IMR-90 (cell line): ENCODE data around the gene CC2D1A. TPM values are rescaled to one million over a fixed set of nuclear protein-coding genes. Genes with fewer than 3 reads are reported as not detected.

Experiments
- ATAC-seq: fragments of 200-7000 bp; cut with Tn5 transposase; 2 replicates; pipeline ENCODE4 v1.9.1; 2020; ENCODE audit warnings: low read depth, mild to moderate bottlenecking, moderate library complexity
- BruUV-seq: library from RNA; stranded (reverse); fragments of 400-500 nt; replicated peaks from 2 replicates; lab custom pipeline; 2021; lab: Mats Ljungman, UMichigan
- CTCF ChIA-PET: fragments of 300-600 bp; formaldehyde crosslinking; extraction: SDS; loops from one replicate; lab custom pipeline; 2021; ENCODE audit warnings: antibody characterized with exemption; lab: Yijun Ruan, JAX
- POLR2A ChIA-PET: fragments of 300-600 bp; sonication (Branson Sonifier 250); formaldehyde crosslinking; loops from one replicate; lab custom pipeline; 2022; ENCODE audit warnings: antibody characterized with exemption; ENCODE audit not compliant: unreplicated experiment; lab: Charles Lee
- DNase-seq: peaks from one replicate; pipeline ENCODE4 v3.0.0; 2013
- H2AFZ ChIP-seq: replicated peaks from 2 replicates; pipeline ENCODE3; 2013; ENCODE audit warnings: low read length, mild to moderate bottlenecking; ENCODE audit not compliant: poor library complexity
- H2AK5ac ChIP-seq: 2 replicates; pipeline ENCODE4 v1.6.1; 2013; ENCODE audit warnings: low read depth, low read length, inconsistent platforms
- H2AK9ac ChIP-seq: replicated peaks from 2 replicates; pipeline ENCODE3; 2013; ENCODE audit warnings: mild to moderate bottlenecking, low read depth, low read length, moderate library complexity; ENCODE audit not compliant: poor library complexity
- H2BK120ac ChIP-seq: 2 replicates; pipeline ENCODE4 v1.6.1; 2013; ENCODE audit warnings: low read depth, low read length, inconsistent platforms
- H2BK15ac ChIP-seq: 3 replicates; pipeline ENCODE4 v1.6.1; 2013; ENCODE audit warnings: low read depth, low read length, inconsistent platforms
- H2BK20ac ChIP-seq: 2 replicates; pipeline ENCODE4 v1.6.1; 2013; ENCODE audit warnings: low read depth, mild to moderate bottlenecking, inconsistent platforms, low read length, moderate library complexity
- H2BK5ac ChIP-seq: 2 replicates; pipeline ENCODE4 v1.6.1; 2013; ENCODE audit warnings: mild to moderate bottlenecking, low read depth, low read length, inconsistent platforms; ENCODE audit not compliant: poor library complexity, severe bottlenecking
- H3K14ac ChIP-seq: replicated peaks from 2 replicates; pipeline ENCODE4 v1.6.1; 2013; ENCODE audit warnings: low read depth, low read length, inconsistent platforms
- H3K18ac ChIP-seq: 2 replicates; pipeline ENCODE4 v1.6.1; 2013; ENCODE audit warnings: low read depth, low read length, control low read depth
- H3K23ac ChIP-seq: 2 replicates; pipeline ENCODE4 v1.6.1; 2013; ENCODE audit warnings: low read depth, low read length, inconsistent platforms
- H3K27ac ChIP-seq: 2 replicates; pipeline ENCODE4 v1.5.1; 2013; ENCODE audit warnings: mild to moderate bottlenecking, control low read depth, low read length; ENCODE audit not compliant: insufficient read depth
- H3K27me3 ChIP-seq: 2 replicates; pipeline ENCODE4 v1.6.1; 2013; ENCODE audit warnings: low read length; ENCODE audit not compliant: control insufficient read depth, insufficient read depth
- H3K36me3 ChIP-seq: 2 replicates; pipeline ENCODE4 v1.6.1; 2013; ENCODE audit warnings: low read length, mixed read lengths; ENCODE audit not compliant: control insufficient read depth, insufficient read depth
- H3K4ac ChIP-seq: 2 replicates; pipeline ENCODE4 v1.6.1; 2013; ENCODE audit warnings: low read depth, low read length, inconsistent platforms
- H3K4me1 ChIP-seq: 2 replicates; pipeline ENCODE4 v1.6.1; 2013; ENCODE audit warnings: low read length, mixed read lengths; ENCODE audit not compliant: control insufficient read depth, insufficient read depth
- H3K4me2 ChIP-seq: 2 replicates; pipeline ENCODE4 v1.6.1; 2013; ENCODE audit warnings: low read depth, mild to moderate bottlenecking, control low read depth, low read length, moderate library complexity
- H3K4me3 ChIP-seq: 2 replicates; pipeline ENCODE4 v1.5.1; 2013; ENCODE audit warnings: low read depth, mild to moderate bottlenecking, control low read depth, low read length, moderate library complexity; ENCODE audit not compliant: insufficient read depth
- H3K56ac ChIP-seq: 2 replicates; pipeline ENCODE4 v1.6.1; 2013; ENCODE audit warnings: low read length, inconsistent platforms; ENCODE audit not compliant: insufficient read depth; ENCODE audit errors: extremely low read depth
- H3K79me1 ChIP-seq, 2 experiments: 2 replicates each; pipeline ENCODE4 v1.6.1; 2013; ENCODE audit warnings: low read length in 2 of 2, inconsistent platforms in 1 of 2, low read depth in 1 of 2
- H3K9ac ChIP-seq: 2 replicates; pipeline ENCODE4 v1.6.1; 2013; ENCODE audit warnings: low read depth, low read length, control low read depth
- H3K9me1 ChIP-seq: 2 replicates; pipeline ENCODE4 v1.6.1; 2013; ENCODE audit warnings: low read length, inconsistent platforms; ENCODE audit not compliant: insufficient read depth
- H3K9me3 ChIP-seq: 2 replicates; pipeline ENCODE4 v1.6.1; 2013; ENCODE audit warnings: low read length; ENCODE audit not compliant: control insufficient read depth, insufficient read depth
- H4K20me1 ChIP-seq: 2 replicates; pipeline ENCODE4 v1.6.1; 2013; ENCODE audit warnings: low read length, inconsistent platforms; ENCODE audit not compliant: insufficient read depth
- H4K5ac ChIP-seq: 2 replicates; pipeline ENCODE4 v1.6.1; 2013; ENCODE audit warnings: mild to moderate bottlenecking, low read depth, low read length, control low read depth
- H4K8ac ChIP-seq, 2 experiments: 2 replicates each; pipeline ENCODE4 v1.6.1; 2013; ENCODE audit warnings: low read depth in 2 of 2, low read length in 2 of 2, control low read depth in 1 of 2, inconsistent platforms in 1 of 2
- H4K91ac ChIP-seq: 2 replicates; pipeline ENCODE4 v1.6.1; 2013; ENCODE audit warnings: low read depth, low read length, inconsistent platforms; ENCODE audit not compliant: insufficient read depth
- CHD1 ChIP-seq: IDR thresholded peaks from 2 replicates; pipeline ENCODE4 v1.6.1; 2012; ENCODE audit warnings: low read depth, low read length, improper control_type of control experiment
- ELK1 ChIP-seq: fragments of 150-350 bp; IDR thresholded peaks from 2 replicates; pipeline ENCODE4 v1.6.1; 2016; ENCODE audit warnings: low read depth, mild to moderate bottlenecking, low read length, moderate library complexity, borderline replicate concordance
- FOS ChIP-seq: fragments of 150-350 bp; IDR thresholded peaks from 2 replicates; pipeline ENCODE4 v1.6.1; 2016; ENCODE audit warnings: low read depth, low read length
- MXI1 ChIP-seq: IDR thresholded peaks from 2 replicates; pipeline ENCODE4 v1.6.1; 2012; ENCODE audit warnings: low read depth, mild to moderate bottlenecking, low read length, moderate library complexity, borderline replicate concordance
- RAD21 ChIP-seq: IDR thresholded peaks from 2 replicates; pipeline ENCODE4 v1.6.1; 2012; ENCODE audit warnings: low read length, improper control_type of control experiment
- SMC3 ChIP-seq: fragments of 150-350 bp; IDR thresholded peaks from 2 replicates; pipeline ENCODE4 v1.6.1; 2016; ENCODE audit warnings: low read depth, mild to moderate bottlenecking, antibody characterized with exemption, low read length, moderate library complexity
- USF2 ChIP-seq: fragments of 150-350 bp; IDR thresholded peaks from 2 replicates; pipeline ENCODE4 v1.6.1; 2017; ENCODE audit warnings: mild to moderate bottlenecking, antibody characterized with exemption, low read length, low read depth
- WGBS, 2 experiments: methylation state at CpG; one replicate each; pipeline versions ENCODE4 v1.1.5 to v1.1.7; 2013; ENCODE audit warnings: missing lambda C conversion rate in 2 of 2; ENCODE audit not compliant: insufficient read length in 1 of 2; ENCODE audit errors: extremely low coverage in 2 of 2; 5-methylcytosine and 5-hydroxymethylcytosine counted together
- dilution Hi-C: fragments of 300-500 bp; cut with HindIII; formaldehyde crosslinking; loops from one replicate; pipeline ENCODE4 v1.14.3; 2018; ENCODE audit warnings: low sequenced_read_pairs; ENCODE audit not compliant: unreplicated experiment
- in situ Hi-C: fragments of 300-500 bp; cut with MboI; formaldehyde crosslinking; loops from 3 replicates; pipeline ENCODE4 v1.14.3; 2019; ENCODE audit warnings: low sequenced_read_pairs, inconsistent platforms, mixed read lengths
- intact Hi-C: fragments of 100-400 bp; cut with micrococcal nuclease; formaldehyde crosslinking; loops from 2 replicates; pipeline ENCODE4 v1.10.0; 2022
- polyA plus RNA-seq, 3 experiments: library from polyadenylated mRNA; depleted of rRNA; stranded (reverse); fragments of >200 nt; gene quantifications; 2 replicates each; pipeline ENCODE4 v1.2.3, GENCODE V29; 2012; ENCODE audit warnings: low replicate concordance in 1 of 3
- total RNA-seq: library from RNA; depleted of rRNA; stranded (reverse); fragments of >200 nt; gene quantifications from 2 replicates; pipeline ENCODE4 v1.2.3, GENCODE V29; 2012

The CC2D1A gene
- total and polyA plus RNA-seq, 2 of the 4 experiments (the other 2 are of a cell fraction): 4.1 to 14.7 TPM

GRCh38 chr19:13920524-13920923, 14.5 kb downstream of the CC2D1A start:
- Histone ChIP-seq H3K4me3 (no peak overlapping the region), H3K56ac (no peak overlapping the region), H2BK5ac (no peak overlapping the region), H3K4ac (no peak overlapping the region), H3K9me3 (peaks cover 4% of the 10 kb centered on the region), H3K4me2 (no peak overlapping the region), H2AK5ac (no peak overlapping the region), H2BK120ac (no peak overlapping the region), H3K9me1 (no peaks in the 10 kb centered on the region), H4K91ac (no peak overlapping the region), H3K9ac (no peak overlapping the region), H3K36me3 (peaks cover 48% of the 10 kb centered on the region), H3K23ac (no peak overlapping the region), H4K5ac (no peak overlapping the region), H4K8ac (no peak overlapping the region), H3K14ac (no peak overlapping the region), H2AK9ac (no peak overlapping the region), H2BK15ac (no peak overlapping the region), H3K27me3 (no peaks in the 10 kb centered on the region), H2BK20ac (no peak overlapping the region), H3K79me1 (no peaks in the 10 kb centered on the region), H3K4me1 (peaks cover 2% of the 10 kb centered on the region; the same call in 1 of the 2 replicates), H2AFZ (no peak overlapping the region), H3K18ac (no peak overlapping the region), H3K27ac (no peak overlapping the region), H4K20me1 (no peaks in the 10 kb centered on the region)
- CTCF ChIA-PET: no interaction called here
- TF ChIP-seq RAD21 (no peak), MXI1 (no peak), FOS (no peak), ELK1 (no peak), CHD1 (no peak), USF2 (no peak), SMC3 (no peak)
- no TSS peak for BruUV-seq
- intact Hi-C loops: no loop called here
- 93% methylated on average over 7 of the region's 11 CpGs; no CpG with 5 or more reads in 1 of the 2 experiments for WGBS, 2 experiments
- no peak for ATAC-seq
- dilution Hi-C loops: no loop called here
- POLR2A ChIA-PET: no interaction called here
- DNase-seq: no peak
- in situ Hi-C loops: no loop called here
